Cardiac fibroblast (primary cell): ENCODE data around the gene SMTN.
"Not testable (repeated sequence)": the region's sequence is repeated elsewhere in the genome, so short reads cannot be mapped to it uniquely, and the experiment has no call there.

ENCODE experiments used
- DNase-seq, 2 donors: peaks; one replicate each; pipeline versions ENCODE4 v3.0.0 to v3.0.0-alpha.2; 2010; ENCODE audit warnings: low read depth in 2 of 2
- H3K4me3 ChIP-seq, 2 donors: replicated peaks in 1 of 2; 1 replicate in 1 of 2; 2 replicates in 1 of 2; pipeline ENCODE4 v1.5.1; 2011; ENCODE audit warnings: low read depth in 2 of 2, low read length in 2 of 2, mild to moderate bottlenecking in 2 of 2, moderate library complexity in 1 of 2
- TF ChIP-seq, protein P1 (sequence below): IDR thresholded peaks from one replicate; pipeline ENCODE4 v1.5.1; 2011; ENCODE audit warnings: low read depth, mild to moderate bottlenecking, low read length, inconsistent platforms

The SMTN gene

DNA sequence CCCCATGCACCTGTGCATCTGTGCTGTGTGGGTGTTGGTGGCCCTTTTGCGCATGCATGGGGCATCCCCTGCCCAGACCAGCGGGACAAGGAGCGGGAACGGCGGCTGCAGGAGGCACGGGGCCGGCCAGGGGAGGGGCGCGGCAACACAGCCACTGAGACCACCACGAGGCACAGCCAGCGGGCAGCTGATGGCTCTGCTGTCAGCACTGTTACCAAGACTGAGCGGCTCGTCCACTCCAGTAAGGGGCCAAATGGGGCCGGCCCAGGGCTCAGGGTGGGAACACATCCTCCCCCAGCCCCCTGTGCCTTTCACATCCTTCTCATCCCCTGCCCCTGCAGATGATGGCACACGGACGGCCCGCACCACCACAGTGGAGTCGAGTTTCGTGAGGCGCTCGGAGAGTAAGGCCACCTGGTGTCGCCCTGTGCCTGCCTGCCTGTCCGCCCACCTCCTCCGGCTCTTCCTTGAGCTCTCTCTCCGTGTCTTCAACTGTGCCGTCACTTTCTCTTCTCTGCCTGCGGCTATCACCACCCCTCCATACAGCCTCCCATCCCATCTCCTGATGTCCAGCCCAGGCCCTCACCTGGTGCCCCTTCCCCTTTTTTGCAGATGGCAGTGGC is 15.7 kb downstream of the SMTN start:
- no peak for DNase-seq
- TF ChIP-seq, protein P1, sequence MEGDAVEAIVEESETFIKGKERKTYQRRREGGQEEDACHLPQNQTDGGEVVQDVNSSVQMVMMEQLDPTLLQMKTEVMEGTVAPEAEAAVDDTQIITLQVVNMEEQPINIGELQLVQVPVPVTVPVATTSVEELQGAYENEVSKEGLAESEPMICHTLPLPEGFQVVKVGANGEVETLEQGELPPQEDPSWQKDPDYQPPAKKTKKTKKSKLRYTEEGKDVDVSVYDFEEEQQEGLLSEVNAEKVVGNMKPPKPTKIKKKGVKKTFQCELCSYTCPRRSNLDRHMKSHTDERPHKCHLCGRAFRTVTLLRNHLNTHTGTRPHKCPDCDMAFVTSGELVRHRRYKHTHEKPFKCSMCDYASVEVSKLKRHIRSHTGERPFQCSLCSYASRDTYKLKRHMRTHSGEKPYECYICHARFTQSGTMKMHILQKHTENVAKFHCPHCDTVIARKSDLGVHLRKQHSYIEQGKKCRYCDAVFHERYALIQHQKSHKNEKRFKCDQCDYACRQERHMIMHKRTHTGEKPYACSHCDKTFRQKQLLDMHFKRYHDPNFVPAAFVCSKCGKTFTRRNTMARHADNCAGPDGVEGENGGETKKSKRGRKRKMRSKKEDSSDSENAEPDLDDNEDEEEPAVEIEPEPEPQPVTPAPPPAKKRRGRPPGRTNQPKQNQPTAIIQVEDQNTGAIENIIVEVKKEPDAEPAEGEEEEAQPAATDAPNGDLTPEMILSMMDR, result no peak

DNA sequence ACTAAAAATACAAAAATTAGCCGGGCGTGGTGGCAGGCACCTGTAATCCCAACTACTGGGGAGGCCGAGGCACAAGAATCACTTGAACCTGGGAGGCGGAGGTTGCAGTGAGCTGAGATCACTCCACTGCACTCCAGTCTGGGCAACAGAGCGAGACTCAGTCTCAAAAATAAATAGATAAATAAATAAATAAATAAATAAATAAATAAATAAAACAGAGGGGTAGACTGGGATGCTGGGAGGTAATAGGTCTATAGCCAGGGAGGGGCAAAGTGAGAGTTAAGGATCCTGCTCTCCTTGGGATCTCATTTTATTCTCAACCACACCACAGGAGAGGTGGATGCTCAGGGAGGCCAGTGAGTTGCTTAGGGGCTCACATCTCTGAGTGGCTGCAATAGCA is 16.4 kb downstream of the SMTN start:
- DNase-seq, H3K4me3 ChIP-seq: not testable (repeated sequence)

More for the DNA sequence above, 15.7 kb downstream of the SMTN start:
- no peak overlapping the region for H3K4me3 ChIP-seq

DNA sequence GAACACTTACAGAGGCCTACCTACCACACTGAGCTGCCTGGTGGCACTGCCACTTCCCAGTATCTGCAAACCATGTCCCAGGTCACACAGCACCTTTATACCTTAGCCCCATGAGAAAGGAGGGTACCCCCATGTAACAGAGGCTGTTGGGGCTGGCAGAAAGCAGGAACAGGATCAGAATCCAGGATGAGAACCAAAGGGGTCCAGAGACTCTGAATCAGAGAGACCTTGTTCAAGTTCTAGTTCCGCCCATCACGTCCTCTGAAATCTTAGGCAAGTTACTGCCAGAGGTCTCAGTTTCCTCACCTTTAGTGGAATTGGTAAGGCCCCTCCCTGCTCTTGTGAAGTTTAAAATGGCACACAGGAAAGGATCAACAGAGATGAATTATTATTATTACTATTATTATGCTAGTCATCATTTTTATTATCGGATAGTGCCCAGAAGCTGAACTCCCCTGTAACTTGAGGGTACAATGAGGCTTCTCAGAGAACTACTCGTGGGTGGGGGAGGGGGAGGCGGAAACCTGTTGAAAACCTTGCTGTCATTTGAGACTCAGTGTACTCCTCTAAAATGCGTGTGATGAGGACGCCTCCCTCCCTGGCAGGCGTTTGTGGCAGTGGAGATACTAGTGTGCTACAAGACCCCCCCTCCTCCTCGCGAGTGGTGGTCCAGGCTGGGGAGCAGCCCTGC is 17.0 kb downstream of the SMTN start:
- no peak overlapping the region for H3K4me3 ChIP-seq
- TF ChIP-seq, protein P1, result no peak
- no peak for DNase-seq

DNA sequence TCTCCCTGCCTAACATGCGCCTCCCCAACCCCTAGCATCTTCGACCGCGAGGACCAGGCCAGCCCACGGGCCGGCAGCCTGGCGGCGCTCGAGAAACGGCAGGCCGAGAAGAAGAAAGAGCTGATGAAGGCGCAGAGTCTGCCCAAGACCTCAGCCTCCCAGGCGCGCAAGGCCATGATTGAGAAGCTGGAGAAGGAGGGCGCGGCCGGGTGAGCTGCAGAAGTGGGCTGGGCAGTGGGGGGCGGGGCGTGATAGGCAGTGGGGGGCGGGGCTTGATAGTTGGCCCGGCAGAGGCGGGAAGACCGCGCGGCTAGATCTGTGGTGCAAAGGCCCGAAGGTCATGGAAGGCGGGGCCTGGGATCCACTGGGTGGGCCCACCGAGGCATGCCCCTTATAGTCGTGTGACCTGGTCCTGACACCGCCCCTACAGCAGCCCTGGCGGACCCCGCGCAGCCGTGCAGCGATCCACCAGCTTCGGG is 17.6 kb downstream of the SMTN start:
- no peak for DNase-seq

DNA sequence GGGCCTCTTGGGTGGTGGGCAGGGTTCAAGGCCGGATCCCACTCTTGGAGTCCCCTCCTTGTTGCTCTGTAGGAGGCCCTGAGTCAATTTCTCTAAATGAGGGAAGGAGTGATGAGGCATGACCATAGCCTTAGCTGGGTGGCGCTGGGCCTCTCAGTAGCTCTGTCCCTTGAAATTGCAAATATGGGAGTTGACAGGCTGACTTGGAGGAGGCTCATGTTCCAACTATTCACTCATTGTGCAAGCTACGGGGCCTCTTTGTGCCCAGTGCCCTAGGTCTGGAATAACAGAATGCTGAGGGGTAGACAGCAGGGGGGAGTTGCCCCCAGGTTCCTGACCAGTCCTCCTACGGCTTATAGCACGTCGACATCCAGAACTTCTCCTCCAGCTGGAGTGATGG is 18.3 kb downstream of the SMTN start:
- H3K4me3 ChIP-seq, result no peak overlapping the region
- TF ChIP-seq, protein P1, result no peak
- no peak for DNase-seq

More for the DNA sequence above, 17.6 kb downstream of the SMTN start:
- TF ChIP-seq, protein P1, result no peak
- H3K4me3 ChIP-seq, result no peak overlapping the region

DNA sequence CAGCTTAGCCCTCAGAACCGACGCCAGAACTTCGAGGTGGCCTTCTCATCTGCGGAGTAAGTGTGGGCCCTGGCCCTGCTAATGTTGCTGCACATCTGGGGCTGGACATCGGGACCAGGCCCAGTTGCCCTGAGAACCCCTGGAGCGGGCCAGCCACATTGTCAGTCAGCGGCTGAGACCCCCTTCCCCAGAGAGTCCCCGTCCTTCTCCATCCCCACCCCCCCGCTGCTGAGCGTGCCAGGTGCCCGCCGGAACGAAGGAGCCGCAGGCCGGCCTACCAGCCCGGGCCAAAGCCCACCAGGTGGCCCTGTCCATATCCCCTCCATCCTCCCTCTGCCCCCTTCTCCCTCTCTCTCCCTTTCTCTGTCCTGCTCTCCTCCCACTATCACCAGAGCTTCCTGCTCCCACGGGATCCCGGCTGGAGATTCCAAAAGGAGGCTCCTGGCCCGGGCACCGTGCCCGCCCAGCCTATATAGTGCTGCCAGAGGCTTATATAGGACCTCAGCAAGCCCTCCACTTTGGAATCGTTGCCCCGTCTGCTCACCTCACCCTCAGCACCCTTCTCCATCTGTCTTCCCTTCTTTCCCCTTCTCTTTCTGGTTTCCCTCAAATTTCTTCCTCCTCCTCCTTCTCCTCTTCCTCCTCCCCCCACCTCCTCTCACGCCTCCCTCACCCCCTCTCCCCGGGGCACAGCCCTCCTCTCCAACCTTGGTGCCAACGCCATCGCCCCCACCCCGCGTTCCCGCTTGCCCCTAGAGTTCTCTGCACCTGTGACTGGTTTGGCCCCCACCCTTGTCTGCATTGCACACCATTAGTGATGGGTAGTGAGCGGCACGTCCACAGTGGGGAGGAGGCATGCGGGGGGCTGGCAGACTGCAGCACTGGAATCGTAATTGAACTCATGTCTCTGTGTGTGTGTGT is 19.0 kb downstream of the SMTN start:
- TF ChIP-seq, protein P1, result no peak
- no peak overlapping the region for H3K4me3 ChIP-seq
- DNase-seq, result no peak
